ENCODE measurements around the gene EGLN1.
A peak's percentile ranks its signal among the peaks of the same experiment; 100 is the strongest.

The EGLN1 gene

DNA sequence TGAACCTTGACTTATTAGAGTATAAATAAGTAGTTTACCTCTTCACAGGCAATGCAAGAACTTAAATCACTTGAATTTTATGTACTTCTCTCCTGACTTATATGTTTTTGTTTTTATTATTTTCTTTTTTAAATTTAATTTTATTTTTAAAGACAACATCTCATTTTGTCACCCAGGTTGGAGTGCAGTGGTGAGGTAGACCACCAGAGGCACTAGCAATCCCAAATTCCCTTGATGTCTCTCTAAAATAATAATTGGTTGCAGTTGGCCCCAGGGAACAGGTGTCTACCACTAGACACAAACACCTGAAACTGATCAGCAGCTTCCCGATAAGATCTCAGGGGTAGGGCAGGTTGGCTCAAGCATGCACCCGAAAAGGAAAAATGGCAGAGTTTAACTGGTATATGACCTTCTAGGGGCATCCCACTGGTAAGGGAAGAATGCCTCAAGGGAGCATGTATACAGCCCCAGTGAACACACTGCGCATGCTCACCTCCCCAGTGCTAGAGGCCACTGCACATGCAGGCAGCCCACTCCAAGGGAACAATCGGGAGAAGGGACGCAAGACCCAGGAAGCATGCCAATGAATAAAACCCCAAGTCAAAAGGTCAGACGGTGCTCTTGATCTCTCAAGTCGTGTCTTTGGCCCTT is 99.1 kb downstream of the EGLN1 start:
- DNase-seq: no peak

DNA sequence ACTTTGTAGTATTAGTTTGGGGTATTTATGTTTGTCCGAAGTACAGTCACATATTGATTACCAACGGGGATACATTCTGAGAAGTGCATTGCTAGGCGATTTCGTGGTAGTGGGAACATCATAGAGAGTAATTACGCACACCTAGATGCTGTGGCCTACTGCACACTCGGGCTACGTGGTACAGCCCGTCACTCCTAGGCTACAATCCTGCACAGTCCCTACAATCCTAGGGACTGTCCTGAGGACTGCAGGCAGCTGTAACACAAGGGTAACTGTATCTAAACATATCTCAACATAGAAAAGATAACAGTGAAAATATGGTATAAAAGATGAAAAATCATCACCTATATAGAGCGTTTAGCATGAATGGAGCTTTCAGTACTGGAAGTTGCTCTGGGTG is 103.0 kb downstream of the EGLN1 start:
- DNase-seq: no peak

DNA sequence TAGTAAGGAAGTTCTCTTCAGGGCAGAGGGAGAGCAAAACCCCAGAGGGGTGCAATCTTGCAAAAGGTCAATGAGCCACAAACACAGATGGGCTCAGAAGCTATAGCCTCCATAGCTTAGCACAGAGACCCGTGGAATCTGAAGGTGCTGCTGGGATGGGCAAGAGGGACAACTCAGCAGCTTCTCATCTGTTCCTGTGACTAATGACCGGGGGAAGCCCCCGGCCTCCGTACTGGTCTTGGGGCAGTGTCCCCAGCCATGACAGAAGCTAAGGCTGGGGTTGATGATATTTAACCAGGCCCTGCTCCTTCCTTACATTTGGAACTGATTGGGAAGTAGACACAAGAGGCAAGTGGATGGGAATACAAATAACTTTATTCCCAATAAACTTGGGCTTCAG is 103.5 kb downstream of the EGLN1 start:
- DNase-seq: no peak

DNA sequence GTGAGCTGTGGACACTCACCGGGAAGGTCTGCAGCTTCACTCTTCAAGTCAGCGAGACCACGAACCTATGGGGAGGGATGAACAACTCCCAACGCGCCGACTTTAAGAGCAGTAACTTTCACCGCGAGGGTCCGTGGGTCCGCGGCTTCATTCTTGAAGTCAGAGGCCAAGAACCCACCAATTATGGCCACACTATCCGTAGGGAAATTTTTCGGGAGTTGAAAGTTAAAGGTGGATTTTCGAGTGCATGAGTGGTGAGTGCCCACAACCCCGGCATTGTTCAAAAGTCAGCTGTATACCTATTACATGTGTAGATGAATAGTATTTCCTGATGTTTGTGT is 104.1 kb downstream of the EGLN1 start:
- no peak for DNase-seq

DNA sequence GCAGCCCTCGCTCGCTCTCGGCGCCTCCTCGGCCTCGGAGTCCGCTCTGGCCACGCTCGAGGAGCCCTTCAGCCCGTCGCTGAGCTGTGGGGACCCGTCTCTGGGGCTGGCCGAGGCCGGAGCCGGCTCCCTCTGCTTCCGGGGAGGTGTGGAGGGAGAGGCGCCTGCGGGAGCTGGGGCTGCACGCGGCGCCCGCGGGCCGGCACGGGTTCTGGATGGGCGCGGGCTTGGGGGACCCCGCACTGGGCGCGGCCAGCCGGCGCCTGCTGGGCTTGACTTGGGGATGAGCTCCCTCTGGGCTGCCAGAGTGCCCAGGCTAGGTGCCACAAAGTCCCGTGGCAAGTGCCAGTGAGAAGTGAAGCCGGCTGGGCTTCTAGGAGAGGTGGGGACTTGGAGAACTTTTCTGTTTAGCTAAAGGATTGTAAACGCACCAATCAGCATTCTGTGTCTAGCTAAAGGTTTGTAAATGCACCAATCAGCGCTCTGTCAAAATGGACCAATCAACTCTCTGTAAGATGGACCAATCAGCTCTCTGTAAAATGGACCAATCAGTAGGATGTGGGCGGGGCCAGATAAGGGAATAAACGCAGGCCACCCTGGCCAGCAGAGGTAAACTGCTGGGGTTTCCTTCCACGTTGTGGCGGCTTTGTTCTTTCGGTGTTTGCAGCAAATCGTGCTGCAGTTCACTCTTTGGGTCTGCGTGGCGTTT is 104.6 kb downstream of the EGLN1 start:
- no peak for DNase-seq

DNA sequence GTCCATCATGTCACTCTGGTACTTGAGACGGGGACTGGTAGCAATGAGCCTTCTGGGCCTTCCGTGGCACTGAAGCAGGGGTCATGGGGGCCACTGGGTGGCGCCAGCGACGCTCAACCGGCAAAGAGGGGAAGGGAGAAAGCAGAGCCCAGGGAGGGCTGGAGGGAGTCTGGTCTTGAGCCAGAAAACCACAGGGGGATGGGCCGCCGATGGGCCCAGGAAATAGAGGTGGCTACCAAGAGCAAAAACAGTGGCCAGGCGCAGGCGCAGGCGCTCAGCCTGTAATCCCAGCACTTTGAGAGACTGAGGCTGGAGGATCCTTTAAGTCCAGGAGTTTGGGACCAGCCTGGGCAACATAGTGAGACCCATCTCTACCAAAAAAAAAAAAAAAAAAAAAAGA is 106.2 kb downstream of the EGLN1 start:
- DNase-seq: peak; percentile 69
